CD8-positive, alpha-beta memory T cell (primary cell): ENCODE measurements around the gene TSACC. TPM values are rescaled to one million over a fixed set of nuclear protein-coding genes. Genes with fewer than 3 reads are reported as not detected.
"Not testable (repeated sequence)": the region's sequence is repeated elsewhere in the genome, so short reads cannot be mapped to it uniquely, and the experiment has no call there.

Experiments
- CTCF ChIA-PET: fragments of 350-600 bp; sonication (Branson Sonifier 250); formaldehyde crosslinking; loops from one replicate; lab custom pipeline; 2021; ENCODE audit warnings: antibody characterized with exemption; lab: Charles Lee
- POLR2A ChIA-PET: fragments of 350-600 bp; sonication (Branson Sonifier 250); formaldehyde crosslinking; loops from one replicate; lab custom pipeline; 2021; ENCODE audit warnings: antibody characterized with exemption; lab: Charles Lee
- DNase-seq, 5 donors: peaks; one replicate each; pipeline versions ENCODE4 v3.0.0 to v3.0.0-alpha.2; 2020 to 2022; ENCODE audit warnings: mixed read lengths in 1 of 5
- H3K27ac ChIP-seq: one replicate; pipeline ENCODE4 v1.7.0; 2013; ENCODE audit warnings: low read depth, mild to moderate bottlenecking, low read length, moderate library complexity
- H3K27me3 ChIP-seq: 2 replicates; pipeline ENCODE4 v1.7.0; 2013; ENCODE audit warnings: low read length, mild to moderate bottlenecking; ENCODE audit not compliant: insufficient read depth, poor library complexity, severe bottlenecking
- H3K36me3 ChIP-seq: 2 replicates; pipeline ENCODE4 v1.7.0; 2013; ENCODE audit warnings: mild to moderate bottlenecking, low read length, moderate library complexity; ENCODE audit not compliant: insufficient read depth
- H3K4me1 ChIP-seq: 2 replicates; pipeline ENCODE4 v1.7.0; 2013; ENCODE audit warnings: mild to moderate bottlenecking, low read length, moderate library complexity; ENCODE audit not compliant: insufficient read depth
- H3K4me3 ChIP-seq: 2 replicates; pipeline ENCODE4 v1.7.0; 2013; ENCODE audit warnings: mild to moderate bottlenecking, low read length
- H3K9me3 ChIP-seq: 2 replicates; pipeline ENCODE4 v1.7.0; 2013; ENCODE audit warnings: mild to moderate bottlenecking, low read length
- H3K27ac Mint-ChIP-seq, 8 donors: one replicate each; pipeline ENCODE4 v1.8.0; 2020 to 2021; ENCODE audit warnings: mixed read lengths in 8 of 8, mild to moderate bottlenecking in 6 of 8, inconsistent platforms in 3 of 8, moderate library complexity in 3 of 8
- H3K27me3 Mint-ChIP-seq, 2 donors: one replicate each; pipeline ENCODE4 v1.8.0; 2020 to 2021; ENCODE audit warnings: mixed read lengths in 2 of 2, mild to moderate bottlenecking in 1 of 2, moderate library complexity in 1 of 2
- H3K36me3 Mint-ChIP-seq, 3 donors: one replicate each; pipeline ENCODE4 v1.8.0; 2020 to 2021; ENCODE audit warnings: mixed read lengths in 3 of 3, inconsistent platforms in 1 of 3, mild to moderate bottlenecking in 1 of 3
- H3K4me1 Mint-ChIP-seq, 3 donors: one replicate each; pipeline ENCODE4 v1.8.0; 2020 to 2021; ENCODE audit warnings: mixed read lengths in 3 of 3, inconsistent platforms in 1 of 3, mild to moderate bottlenecking in 1 of 3
- H3K4me3 Mint-ChIP-seq, 7 donors: one replicate each; pipeline ENCODE4 v1.8.0; 2020 to 2021; ENCODE audit warnings: mixed read lengths in 7 of 7, mild to moderate bottlenecking in 6 of 7, moderate library complexity in 4 of 7, inconsistent platforms in 2 of 7
- H3K9me3 Mint-ChIP-seq, 5 donors: one replicate each; pipeline ENCODE4 v1.8.0; 2020 to 2022; ENCODE audit warnings: mixed read lengths in 5 of 5, mild to moderate bottlenecking in 3 of 5, moderate library complexity in 2 of 5, inconsistent platforms in 1 of 5
- polyA plus RNA-seq: library from polyadenylated mRNA; unstranded; fragments of 300-500 nt; fragmentation: Illumina TruSeq; gene quantifications from one replicate; pipeline ENCODE4 v1.2.3, GENCODE V29; 2021
- total RNA-seq, 2 experiments: library from RNA; stranded (reverse); gene quantifications; one replicate each; pipeline ENCODE4 v1.2.3, GENCODE V29; 2021

The TSACC gene
- total and polyA plus RNA-seq, 3 experiments from 2014 or later: 0.53 to 0.84 TPM; not detected in 1

DNA sequence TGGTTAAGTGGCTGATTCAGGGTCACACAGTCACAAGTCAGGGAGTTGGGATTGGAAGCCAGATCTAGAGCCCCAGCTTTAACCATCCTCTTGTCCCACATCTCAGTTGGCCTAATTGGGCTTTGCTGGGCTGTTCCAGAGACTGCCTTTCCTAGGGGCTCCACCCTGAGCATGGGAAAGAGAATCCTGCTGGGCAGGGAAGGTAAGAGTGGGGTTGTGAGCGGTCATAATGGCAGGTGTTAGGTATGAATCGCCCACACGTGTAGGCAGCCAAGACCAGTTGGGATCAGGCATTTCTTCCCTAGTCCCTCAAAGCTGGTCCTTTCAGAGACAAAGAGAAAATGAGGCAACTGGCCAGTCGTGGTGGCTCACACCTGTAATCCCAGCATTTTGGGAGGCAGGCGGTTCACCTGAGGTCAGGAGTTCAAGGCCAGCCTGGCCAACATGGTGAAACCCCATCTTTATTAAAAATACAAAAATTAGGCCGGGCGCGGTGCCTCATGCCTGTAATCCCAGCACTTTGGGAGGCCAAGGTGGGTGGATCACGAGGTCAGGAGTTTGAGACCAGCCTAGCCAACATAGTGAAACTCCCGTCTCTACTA, 31.5 kb downstream of the TSACC start:
- H3K4me1 ChIP-seq, H3K9me3 Mint-ChIP-seq, H3K27ac ChIP-seq, H3K36me3 ChIP-seq, DNase-seq, H3K36me3 Mint-ChIP-seq, H3K4me1 Mint-ChIP-seq, H3K4me3 ChIP-seq, H3K9me3 ChIP-seq, POLR2A ChIA-PET, H3K27me3 ChIP-seq: not testable (repeated sequence)
- Mint-ChIP-seq H3K4me3 (peak overlapping the region in 1 of 7 donors; percentile 76), H3K27ac (peak overlapping the region in 1 of 8 donors; percentile 59), H3K27me3 (peaks cover 37 to 62% of the 10 kb centered on the region in 2 donors)
- CTCF ChIA-PET: interaction anchor here (1.4 to 1.7 kb wide), 3 partner anchors 15 to 76 kb away, joined by 3 to 6 read pairs (median 6); no protein-coding TSS in a partner anchor

GRCh38 chr1:156371553-156372264, 33.4 kb downstream of the TSACC start:
- H3K27me3 Mint-ChIP-seq: peaks cover 31 to 61% of the 10 kb centered on the region in 2 donors

GRCh38 chr1:156372265-156372586, 33.9 kb downstream of the TSACC start:
- peaks cover 3 to 6% (median 5%) of the 10 kb centered on the region in 3 donors for H3K4me1 Mint-ChIP-seq
- Histone ChIP-seq H3K4me1 (no peaks in the 10 kb centered on the region), H3K27ac (no peak overlapping the region), H3K9me3 (no peaks in the 10 kb centered on the region), H3K4me3 (no peak overlapping the region), H3K36me3 (no peaks in the 10 kb centered on the region), H3K27me3 (peaks cover 8% of the 10 kb centered on the region)
- H3K27me3 Mint-ChIP-seq: peaks cover 31 to 63% of the 10 kb centered on the region in 2 donors
- DNase-seq: no peak
- no peaks in the 10 kb centered on the region for H3K9me3 Mint-ChIP-seq
- no peaks in the 10 kb centered on the region for H3K36me3 Mint-ChIP-seq
- no peak overlapping the region for H3K27ac Mint-ChIP-seq
- ChIA-PET POLR2A (no interaction called here), CTCF (interaction anchor here (1.2 to 2.1 kb wide), 2 partner anchors 74 to 252 kb away, joined by 4 to 8 read pairs; no protein-coding TSS in a partner anchor)
- no peak overlapping the region for H3K4me3 Mint-ChIP-seq

More at GRCh38 chr1:156371553-156372264, 33.4 kb downstream of the TSACC start:
- Mint-ChIP-seq H3K36me3 (no peaks in the 10 kb centered on the region), H3K27ac (no peak overlapping the region), H3K4me1 (peaks cover 3 to 6% (median 5%) of the 10 kb centered on the region in 3 donors), H3K4me3 (no peak overlapping the region), H3K9me3 (no peaks in the 10 kb centered on the region)
- Histone ChIP-seq H3K36me3 (no peaks in the 10 kb centered on the region), H3K4me3 (no peak overlapping the region), H3K4me1 (no peaks in the 10 kb centered on the region), H3K27me3 (peaks cover 8% of the 10 kb centered on the region), H3K27ac (no peak overlapping the region), H3K9me3 (no peaks in the 10 kb centered on the region)
- POLR2A ChIA-PET: no interaction called here
- no peak for DNase-seq
- CTCF ChIA-PET: interaction anchor here (1.2 to 2.1 kb wide), 3 partner anchors 14 to 253 kb away, joined by 4 to 8 read pairs (median 6); no protein-coding TSS in a partner anchor

DNA sequence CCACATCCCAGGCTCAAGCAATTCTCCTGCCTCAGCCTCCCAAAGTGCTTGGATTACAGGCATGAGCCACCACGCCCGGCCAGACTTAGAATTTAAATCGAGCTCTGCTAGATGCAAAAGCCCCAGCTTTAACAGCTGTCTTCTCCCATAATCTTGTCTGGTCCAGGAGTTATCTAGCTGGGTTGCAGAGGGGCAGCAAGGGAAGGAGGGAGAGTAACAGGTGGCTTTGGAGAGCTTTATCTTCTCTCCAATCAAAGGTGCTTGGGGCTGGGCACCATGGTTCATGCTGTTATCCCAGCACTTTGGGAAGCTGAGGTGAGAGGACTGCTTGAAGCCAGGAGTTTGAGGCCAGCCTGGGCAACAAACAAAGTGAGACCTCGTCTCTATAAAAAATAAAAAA, 34.5 kb downstream of the TSACC start:
- no peak for DNase-seq
- CTCF ChIA-PET: no interaction called here
- no peaks in the 10 kb centered on the region for H3K9me3 ChIP-seq
- no peak overlapping the region for H3K27ac Mint-ChIP-seq
- H3K4me1 ChIP-seq: no peaks in the 10 kb centered on the region
- H3K4me3 ChIP-seq: no peak overlapping the region
- H3K27ac ChIP-seq: no peak overlapping the region
- H3K9me3 Mint-ChIP-seq: no peaks in the 10 kb centered on the region
- no peak overlapping the region for H3K4me3 Mint-ChIP-seq
- peaks cover 3 to 6% (median 5%) of the 10 kb centered on the region in 3 donors for H3K4me1 Mint-ChIP-seq
- peaks cover 28 to 61% of the 10 kb centered on the region in 2 donors for H3K27me3 Mint-ChIP-seq
- peaks cover 8% of the 10 kb centered on the region for H3K27me3 ChIP-seq
- no peaks in the 10 kb centered on the region for H3K36me3 ChIP-seq
- POLR2A ChIA-PET: no interaction called here
- no peaks in the 10 kb centered on the region for H3K36me3 Mint-ChIP-seq

DNA sequence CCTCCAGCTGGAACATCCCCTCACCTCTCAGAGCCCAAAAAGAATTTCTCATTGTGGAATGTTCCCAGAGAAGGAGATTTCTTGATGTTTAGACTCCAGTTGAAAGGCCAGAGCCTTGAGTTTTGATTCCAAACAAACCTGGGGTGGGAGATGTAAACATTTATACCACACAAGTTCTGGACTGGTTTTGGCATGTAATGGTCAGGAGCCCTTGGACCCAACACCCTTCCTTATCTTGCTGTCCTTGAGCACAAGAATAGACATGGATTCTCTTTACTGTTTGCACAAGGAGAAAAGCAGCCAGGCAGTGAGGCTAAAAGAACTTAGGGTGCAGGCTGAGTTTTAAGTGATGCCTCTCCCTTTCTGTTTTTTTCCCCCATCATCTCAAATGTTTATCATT, 35.2 kb downstream of the TSACC start:
- H3K9me3 Mint-ChIP-seq: no peaks in the 10 kb centered on the region
- no peak overlapping the region for H3K4me3 ChIP-seq
- H3K36me3 ChIP-seq: no peaks in the 10 kb centered on the region
- no peaks in the 10 kb centered on the region for H3K9me3 ChIP-seq
- H3K4me1 ChIP-seq: no peaks in the 10 kb centered on the region
- no peak overlapping the region for H3K27ac Mint-ChIP-seq
- H3K27ac ChIP-seq: no peak overlapping the region
- peaks cover 21 to 55% of the 10 kb centered on the region in 2 donors for H3K27me3 Mint-ChIP-seq
- CTCF ChIA-PET: no interaction called here
- POLR2A ChIA-PET: no interaction called here
- DNase-seq: no peak
- no peaks in the 10 kb centered on the region for H3K36me3 Mint-ChIP-seq
- no peak overlapping the region for H3K4me3 Mint-ChIP-seq
- peaks cover 3 to 6% (median 5%) of the 10 kb centered on the region in 3 donors for H3K4me1 Mint-ChIP-seq
- H3K27me3 ChIP-seq: peaks cover 8% of the 10 kb centered on the region

- Mint-ChIP-seq H3K9me3 (no peaks in the 10 kb centered on the region), H3K4me3 (no peak overlapping the region), H3K36me3 (no peaks in the 10 kb centered on the region), H3K27me3 (peaks cover 13 to 41% of the 10 kb centered on the region in 2 donors), H3K4me1 (no peaks in the 10 kb centered on the region), H3K27ac (no peak overlapping the region)
- ChIA-PET POLR2A (no interaction called here), CTCF (interaction anchor here (3.8 kb wide), 1 partner anchor 10 kb away, joined by 20 read pairs; no protein-coding TSS in a partner anchor)
- no peaks in the 10 kb centered on the region for H3K27me3 ChIP-seq
- DNase-seq: no peak
- no peak overlapping the region for H3K27ac ChIP-seq
- H3K36me3 ChIP-seq: no peaks in the 10 kb centered on the region
- H3K4me1 ChIP-seq: no peaks in the 10 kb centered on the region
- H3K9me3 ChIP-seq: no peaks in the 10 kb centered on the region
- H3K4me3 ChIP-seq: no peak overlapping the region
Measured at GRCh38 chr1:156376146-156376545, 37.8 kb downstream of the TSACC start.

GRCh38 chr1:156376958-156377919, 38.9 kb downstream of the TSACC start:
- CTCF ChIA-PET: interaction anchor here (1.3 to 3.8 kb wide), 2 partner anchors 9 to 68 kb away, joined by 6 to 20 read pairs; no protein-coding TSS in a partner anchor
- Mint-ChIP-seq H3K9me3 (no peaks in the 10 kb centered on the region), H3K27ac (no peak overlapping the region)

More at GRCh38 chr1:156376958-156377919, 38.9 kb downstream of the TSACC start:
- no peak overlapping the region for H3K4me3 ChIP-seq
- no peaks in the 10 kb centered on the region for H3K4me1 ChIP-seq
- peaks cover 7 to 36% of the 10 kb centered on the region in 2 donors for H3K27me3 Mint-ChIP-seq
- no peaks in the 10 kb centered on the region for H3K9me3 ChIP-seq
- H3K27ac ChIP-seq: no peak overlapping the region
- H3K36me3 Mint-ChIP-seq: no peaks in the 10 kb centered on the region
- no peaks in the 10 kb centered on the region for H3K27me3 ChIP-seq
- H3K4me1 Mint-ChIP-seq: no peaks in the 10 kb centered on the region
- POLR2A ChIA-PET: no interaction called here
- DNase-seq: no peak
- H3K36me3 ChIP-seq: no peaks in the 10 kb centered on the region
- H3K4me3 Mint-ChIP-seq: no peak overlapping the region
